Lower leg skin (tissue), 3 donors: ENCODE measurements around the gene RITA1.

Experiments
- POLR2A ChIP-seq, 2 donors: fragments of 450-650 bp; IDR thresholded peaks; one replicate each; pipeline ENCODE4 v1.6.1; 2016 to 2017; ENCODE audit warnings: antibody characterized with exemption in 2 of 2, mild to moderate bottlenecking in 1 of 2, moderate library complexity in 1 of 2
- TF ChIP-seq, protein P1 (sequence below), 3 donors: fragments of 450-650 bp; IDR thresholded peaks; one replicate each; pipeline ENCODE4 v1.5.1; 2016; ENCODE audit warnings: antibody characterized with exemption in 3 of 3, mild to moderate bottlenecking in 3 of 3, moderate library complexity in 2 of 3

DNA sequence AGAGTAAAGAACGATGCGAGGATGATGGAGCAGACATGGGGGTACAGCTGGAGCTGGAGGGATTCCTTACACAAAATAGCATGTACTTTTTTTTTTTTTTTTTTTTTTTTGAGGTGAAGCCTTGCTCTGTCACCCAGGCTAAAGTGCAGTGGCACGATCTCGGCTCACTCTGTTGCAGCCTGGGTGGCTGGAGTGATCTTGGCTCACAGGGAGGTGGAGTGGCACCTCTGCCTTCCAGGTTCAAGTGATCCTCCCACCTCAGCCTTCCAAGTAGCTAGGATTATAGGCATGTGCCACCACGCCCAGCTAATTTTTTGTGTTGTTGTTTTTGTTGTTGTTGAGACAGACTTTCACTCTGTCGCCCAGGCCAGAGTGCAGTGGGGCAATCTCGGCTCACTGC is 44.8 kb upstream of the RITA1 start:
- TF ChIP-seq, protein P1, sequence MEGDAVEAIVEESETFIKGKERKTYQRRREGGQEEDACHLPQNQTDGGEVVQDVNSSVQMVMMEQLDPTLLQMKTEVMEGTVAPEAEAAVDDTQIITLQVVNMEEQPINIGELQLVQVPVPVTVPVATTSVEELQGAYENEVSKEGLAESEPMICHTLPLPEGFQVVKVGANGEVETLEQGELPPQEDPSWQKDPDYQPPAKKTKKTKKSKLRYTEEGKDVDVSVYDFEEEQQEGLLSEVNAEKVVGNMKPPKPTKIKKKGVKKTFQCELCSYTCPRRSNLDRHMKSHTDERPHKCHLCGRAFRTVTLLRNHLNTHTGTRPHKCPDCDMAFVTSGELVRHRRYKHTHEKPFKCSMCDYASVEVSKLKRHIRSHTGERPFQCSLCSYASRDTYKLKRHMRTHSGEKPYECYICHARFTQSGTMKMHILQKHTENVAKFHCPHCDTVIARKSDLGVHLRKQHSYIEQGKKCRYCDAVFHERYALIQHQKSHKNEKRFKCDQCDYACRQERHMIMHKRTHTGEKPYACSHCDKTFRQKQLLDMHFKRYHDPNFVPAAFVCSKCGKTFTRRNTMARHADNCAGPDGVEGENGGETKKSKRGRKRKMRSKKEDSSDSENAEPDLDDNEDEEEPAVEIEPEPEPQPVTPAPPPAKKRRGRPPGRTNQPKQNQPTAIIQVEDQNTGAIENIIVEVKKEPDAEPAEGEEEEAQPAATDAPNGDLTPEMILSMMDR (IDR thresholded peaks at IDR 0.05), result no peak
- TF ChIP-seq POLR2A (IDR thresholded peaks at IDR 0.05), result no peak
